ENCODE data around the gene CRYBG2. TPM values are rescaled to one million over a fixed set of nuclear protein-coding genes. Genes with fewer than 3 reads are reported as not detected.

Gene CRYBG2
- total RNA-seq, 1 donor from 2014 or later = 0.27 TPM

DNA sequence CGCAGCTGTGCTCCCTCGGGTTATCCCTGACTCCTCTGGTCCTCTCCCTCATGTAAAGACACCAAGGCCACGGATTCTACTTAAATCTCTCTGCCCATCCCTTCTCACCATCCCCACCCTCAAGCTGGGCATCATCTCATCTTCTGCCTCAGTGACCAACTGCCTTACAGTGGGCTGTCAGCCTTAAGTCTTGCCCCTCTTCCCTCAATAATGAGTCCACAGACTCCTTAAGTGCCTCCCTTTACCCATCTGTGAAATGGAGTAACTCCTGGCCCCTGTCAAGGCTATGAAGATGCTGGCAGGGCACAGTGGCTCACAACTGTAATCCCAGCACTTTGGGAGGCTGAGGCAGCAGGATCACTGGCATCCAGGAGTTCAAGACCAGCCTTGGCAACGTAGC, 62.0 kb downstream of the CRYBG2 start:
- CTCF ChIA-PET = interaction anchor here (10.4 kb wide), 1 partner anchor 27 kb away, joined by 372 read pairs; the partner anchor contains the start of gene CD52
- Mint-ChIP-seq H3K36me3 (ENCODE audit: low read depth) (no peaks in the 10 kb centered on the region), H3K4me3 (peak overlapping the region; percentile 57), H3K9me3 (no peaks in the 10 kb centered on the region), H3K27ac (peak overlapping the region; percentile 100), H3K27me3 (no peaks in the 10 kb centered on the region), H3K4me1 (peaks cover 70% of the 10 kb centered on the region)
- DNase-seq = no peak
- ATAC-seq (ENCODE audit: low read depth) = no peak
- POLR2A ChIA-PET = interaction anchor here (5.1 to 21.5 kb wide), 4 partner anchors 7 to 28 kb away, joined by 49 to 1638 read pairs (median 89); partner anchors contain the start of genes CD52 and UBXN11
- intact Hi-C loops (cut with micrococcal nuclease) = no loop called here
- TF ChIP-seq, protein P1, sequence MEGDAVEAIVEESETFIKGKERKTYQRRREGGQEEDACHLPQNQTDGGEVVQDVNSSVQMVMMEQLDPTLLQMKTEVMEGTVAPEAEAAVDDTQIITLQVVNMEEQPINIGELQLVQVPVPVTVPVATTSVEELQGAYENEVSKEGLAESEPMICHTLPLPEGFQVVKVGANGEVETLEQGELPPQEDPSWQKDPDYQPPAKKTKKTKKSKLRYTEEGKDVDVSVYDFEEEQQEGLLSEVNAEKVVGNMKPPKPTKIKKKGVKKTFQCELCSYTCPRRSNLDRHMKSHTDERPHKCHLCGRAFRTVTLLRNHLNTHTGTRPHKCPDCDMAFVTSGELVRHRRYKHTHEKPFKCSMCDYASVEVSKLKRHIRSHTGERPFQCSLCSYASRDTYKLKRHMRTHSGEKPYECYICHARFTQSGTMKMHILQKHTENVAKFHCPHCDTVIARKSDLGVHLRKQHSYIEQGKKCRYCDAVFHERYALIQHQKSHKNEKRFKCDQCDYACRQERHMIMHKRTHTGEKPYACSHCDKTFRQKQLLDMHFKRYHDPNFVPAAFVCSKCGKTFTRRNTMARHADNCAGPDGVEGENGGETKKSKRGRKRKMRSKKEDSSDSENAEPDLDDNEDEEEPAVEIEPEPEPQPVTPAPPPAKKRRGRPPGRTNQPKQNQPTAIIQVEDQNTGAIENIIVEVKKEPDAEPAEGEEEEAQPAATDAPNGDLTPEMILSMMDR (IDR thresholded peaks at IDR 0.05) = no peak

DNA sequence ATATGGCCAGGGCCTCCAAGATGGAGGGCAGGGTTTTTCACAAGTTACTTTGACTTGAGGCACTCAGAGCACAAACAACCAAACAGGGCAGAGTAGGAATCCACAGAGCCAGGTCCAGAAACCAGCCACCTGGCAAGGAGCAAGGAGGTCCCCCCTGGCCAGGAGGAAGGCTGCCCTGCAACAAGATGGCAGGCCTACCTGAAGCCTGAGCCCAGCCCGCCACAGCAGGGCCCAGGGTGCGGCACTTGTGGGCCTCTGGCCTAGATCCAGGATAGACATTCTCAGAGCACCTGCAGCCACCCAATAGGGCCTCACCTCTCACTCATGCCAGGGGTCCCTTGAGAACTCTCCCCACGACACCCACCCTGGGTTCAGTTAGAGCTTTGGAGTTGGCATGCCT, 62.5 kb downstream of the CRYBG2 start:
- no peaks in the 10 kb centered on the region for H3K9me3 Mint-ChIP-seq
- no peaks in the 10 kb centered on the region for H3K36me3 Mint-ChIP-seq (ENCODE audit: low read depth)
- ATAC-seq (ENCODE audit: low read depth) = no peak
- intact Hi-C loops (cut with micrococcal nuclease) = no loop called here
- no peak overlapping the region for H3K4me3 Mint-ChIP-seq
- ChIA-PET POLR2A (interaction anchor here (0.6 to 21.5 kb wide), 5 partner anchors 8 to 78 kb away, joined by 4 to 1638 read pairs (median 76); partner anchors contain the start of genes CD52 and UBXN11), CTCF (interaction anchor here (10.4 kb wide), 1 partner anchor 27 kb away, joined by 372 read pairs; the partner anchor contains the start of gene CD52)
- no peaks in the 10 kb centered on the region for H3K27me3 Mint-ChIP-seq
- H3K4me1 Mint-ChIP-seq = peaks cover 75% of the 10 kb centered on the region
- TF ChIP-seq, protein P1 (IDR thresholded peaks at IDR 0.05) = no peak
- DNase-seq = no peak
- H3K27ac Mint-ChIP-seq = peak overlapping the region; percentile 100

DNA sequence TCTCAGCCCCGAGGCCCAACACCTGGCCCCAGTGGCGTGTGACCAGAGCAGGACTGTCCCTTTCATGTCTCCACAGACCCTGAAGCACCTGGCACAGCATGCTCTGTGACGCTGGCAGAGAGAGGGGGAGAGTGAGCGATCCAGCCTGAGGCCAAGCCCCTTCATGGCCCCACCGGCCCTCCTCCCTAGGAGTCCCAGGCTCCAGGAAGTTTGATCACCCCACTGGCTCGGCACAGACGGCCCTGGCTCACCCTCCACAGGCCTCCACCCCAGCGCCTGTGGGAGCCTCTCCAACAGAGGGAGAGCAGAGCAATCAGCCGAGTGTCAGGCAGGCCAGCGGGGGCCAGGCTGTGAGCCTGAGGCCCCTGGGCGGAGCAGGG, 63.1 kb downstream of the CRYBG2 start:
- DNase-seq (no peak), ATAC-seq (ENCODE audit: low read depth) (no peak)
- peak overlapping the region; percentile 60 for H3K4me3 Mint-ChIP-seq
- intact Hi-C loops (cut with micrococcal nuclease) = no loop called here
- H3K27ac Mint-ChIP-seq = peak overlapping the region; percentile 100
- CTCF ChIA-PET = interaction anchor here (4.5 to 10.4 kb wide), 2 partner anchors 15 to 28 kb away, joined by 37 to 372 read pairs; partner anchors contain the start of gene CD52
- no peaks in the 10 kb centered on the region for H3K27me3 Mint-ChIP-seq
- POLR2A ChIA-PET = interaction anchor here (0.6 to 21.5 kb wide), 9 partner anchors 8 to 960 kb away, joined by 4 to 1638 read pairs (median 49); partner anchors contain the start of genes CD52, SH3BGRL3 and UBXN11
- H3K9me3 Mint-ChIP-seq = no peaks in the 10 kb centered on the region
- TF ChIP-seq, protein P1 (IDR thresholded peaks at IDR 0.05) = no peak
- H3K36me3 Mint-ChIP-seq (ENCODE audit: low read depth) = no peaks in the 10 kb centered on the region
- peaks cover 77% of the 10 kb centered on the region for H3K4me1 Mint-ChIP-seq

DNA sequence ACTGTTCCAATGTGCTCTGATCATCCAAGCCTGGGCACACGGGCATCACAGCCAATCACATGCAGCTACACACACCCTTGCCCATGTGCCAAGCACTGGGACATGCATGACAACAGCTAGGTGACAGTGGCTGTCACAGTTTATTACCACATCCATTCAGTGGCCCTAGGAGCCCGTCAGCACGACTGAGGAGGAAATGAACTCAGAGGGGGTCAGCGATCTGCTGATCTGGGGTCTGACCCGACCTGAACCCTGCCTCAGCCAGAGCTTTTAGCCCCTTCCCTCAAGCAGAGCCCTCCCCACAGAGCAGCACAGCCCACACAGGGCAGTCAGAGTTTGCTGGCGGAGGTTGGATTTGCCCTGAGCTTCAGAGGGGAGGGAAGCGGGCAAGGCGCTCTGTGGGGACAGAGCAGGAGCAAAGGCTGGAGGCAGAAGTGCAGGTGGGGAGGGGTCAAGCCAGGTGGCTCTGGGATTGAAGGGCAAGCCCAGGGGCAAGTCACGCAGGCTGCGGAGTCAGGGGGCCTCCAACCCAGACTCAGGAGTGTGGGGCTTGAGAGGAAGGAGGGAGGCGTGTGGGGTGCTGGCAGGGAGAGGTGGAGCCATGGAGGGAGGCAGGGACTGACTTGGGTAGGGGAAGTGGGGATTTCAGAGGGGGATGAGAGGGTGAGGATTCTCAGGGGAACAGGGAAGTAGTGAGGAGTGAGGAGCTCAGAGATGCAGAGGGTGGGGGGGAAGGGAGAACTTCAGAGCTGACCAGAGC, 63.6 kb downstream of the CRYBG2 start:
- peaks cover 83% of the 10 kb centered on the region for H3K4me1 Mint-ChIP-seq
- intact Hi-C loops (cut with micrococcal nuclease) = no loop called here
- peak overlapping the region; percentile 100 for H3K27ac Mint-ChIP-seq
- ATAC-seq (ENCODE audit: low read depth) (peak; percentile 1), DNase-seq (no peak)
- ChIA-PET POLR2A (interaction anchor here (0.6 to 21.5 kb wide), 9 partner anchors 9 to 960 kb away, joined by 4 to 1638 read pairs (median 49); partner anchors contain the start of genes CD52, SH3BGRL3 and UBXN11), CTCF (interaction anchor here (1.1 to 10.4 kb wide), 3 partner anchors 14 to 56 kb away, joined by 4 to 372 read pairs (median 37); partner anchors contain the start of genes CD52 and CEP85)
- no peaks in the 10 kb centered on the region for H3K9me3 Mint-ChIP-seq
- no peaks in the 10 kb centered on the region for H3K27me3 Mint-ChIP-seq
- TF ChIP-seq, protein P1 (IDR thresholded peaks at IDR 0.05) = no peak
- H3K36me3 Mint-ChIP-seq (ENCODE audit: low read depth) = no peaks in the 10 kb centered on the region
- H3K4me3 Mint-ChIP-seq = peak overlapping the region; percentile 60

Data from activated B cell treated with CpG ODN at 0.5 μM for 24 hours (primary cell).